Glomerular visceral epithelial cell (primary cell): ENCODE data around the gene HTRA3.

Experiments used
- DNase-seq: peaks from one replicate; pipeline ENCODE4 v3.0.0-alpha.2; 2016; ENCODE audit errors: extremely low spot score

Gene HTRA3

GRCh38 chr4:8247047-8247930 is 22.3 kb upstream of the HTRA3 start:
- no peak for DNase-seq

- DNase-seq, result no peak
These were observed 21.5 kb upstream of the HTRA3 start for GRCh38 chr4:8248091-8248490.

GRCh38 chr4:8250227-8250626 is 19.3 kb upstream of the HTRA3 start:
- no peak for DNase-seq

- no peak for DNase-seq
These were observed 18.9 kb upstream of the HTRA3 start for GRCh38 chr4:8250637-8251036.

- no peak for DNase-seq
These were observed 18.3 kb upstream of the HTRA3 start for GRCh38 chr4:8251110-8251883.

GRCh38 chr4:8252301-8253173 is 17.0 kb upstream of the HTRA3 start:
- no peak for DNase-seq

GRCh38 chr4:8254076-8254475 is 15.5 kb upstream of the HTRA3 start:
- DNase-seq, result no peak

GRCh38 chr4:8255698-8256441 is 13.7 kb upstream of the HTRA3 start:
- DNase-seq, result no peak

GRCh38 chr4:8257854-8258253 is 11.7 kb upstream of the HTRA3 start:
- DNase-seq, result no peak

- DNase-seq, result no peak
These were observed 10.9 kb upstream of the HTRA3 start for GRCh38 chr4:8258552-8259212.

GRCh38 chr4:8259743-8260430 is 9.7 kb upstream of the HTRA3 start:
- no peak for DNase-seq

- no peak for DNase-seq
These were observed 8.9 kb upstream of the HTRA3 start for GRCh38 chr4:8260656-8261111.

- DNase-seq, result peak; percentile 88
These were observed 7.6 kb upstream of the HTRA3 start for GRCh38 chr4:8261851-8262535.

GRCh38 chr4:8262637-8263322 is 6.8 kb upstream of the HTRA3 start:
- no peak for DNase-seq

- no peak for DNase-seq
These were observed 6.2 kb upstream of the HTRA3 start for GRCh38 chr4:8263397-8263796.

GRCh38 chr4:8264106-8264505 is 5.4 kb upstream of the HTRA3 start:
- DNase-seq, result no peak

GRCh38 chr4:8265171-8265929 is 4.2 kb upstream of the HTRA3 start:
- no peak for DNase-seq

GRCh38 chr4:8266088-8266487 is 3.5 kb upstream of the HTRA3 start:
- DNase-seq, result no peak
